Measurements from ENCODE around the gene HECTD1. TPM values are rescaled to one million over a fixed set of nuclear protein-coding genes. Genes with fewer than 3 reads are reported as not detected.

Gene HECTD1
- total RNA-seq, 4 donors from 2014 or later: 177 to 224 (median 206) TPM

- no peaks in the 10 kb centered on the region for H3K9me3 ChIP-seq
- H3K4me3 ChIP-seq: no peak overlapping the region
- TF ChIP-seq POLR2AphosphoS5 (IDR thresholded peaks at IDR 0.05) (peak in 1 of 2 donors; percentile 19), EP300 (IDR thresholded peaks at IDR 0.05) (no peak)
- TF ChIP-seq, protein P1, sequence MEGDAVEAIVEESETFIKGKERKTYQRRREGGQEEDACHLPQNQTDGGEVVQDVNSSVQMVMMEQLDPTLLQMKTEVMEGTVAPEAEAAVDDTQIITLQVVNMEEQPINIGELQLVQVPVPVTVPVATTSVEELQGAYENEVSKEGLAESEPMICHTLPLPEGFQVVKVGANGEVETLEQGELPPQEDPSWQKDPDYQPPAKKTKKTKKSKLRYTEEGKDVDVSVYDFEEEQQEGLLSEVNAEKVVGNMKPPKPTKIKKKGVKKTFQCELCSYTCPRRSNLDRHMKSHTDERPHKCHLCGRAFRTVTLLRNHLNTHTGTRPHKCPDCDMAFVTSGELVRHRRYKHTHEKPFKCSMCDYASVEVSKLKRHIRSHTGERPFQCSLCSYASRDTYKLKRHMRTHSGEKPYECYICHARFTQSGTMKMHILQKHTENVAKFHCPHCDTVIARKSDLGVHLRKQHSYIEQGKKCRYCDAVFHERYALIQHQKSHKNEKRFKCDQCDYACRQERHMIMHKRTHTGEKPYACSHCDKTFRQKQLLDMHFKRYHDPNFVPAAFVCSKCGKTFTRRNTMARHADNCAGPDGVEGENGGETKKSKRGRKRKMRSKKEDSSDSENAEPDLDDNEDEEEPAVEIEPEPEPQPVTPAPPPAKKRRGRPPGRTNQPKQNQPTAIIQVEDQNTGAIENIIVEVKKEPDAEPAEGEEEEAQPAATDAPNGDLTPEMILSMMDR (IDR thresholded peaks at IDR 0.05): no peak
- peaks cover 32 to 92% (median 67%) of the 10 kb centered on the region in 4 donors for H3K36me3 ChIP-seq
- no peaks in the 10 kb centered on the region for H3K4me1 ChIP-seq
- no peak for DNase-seq (ENCODE audit: extremely low spot score)
- 90% methylated on average over 18 of the region's 18 CpGs for WGBS
- no peak overlapping the region for H3K27ac ChIP-seq (replicated peaks in 1 of 4)
- no peaks in the 10 kb centered on the region for H3K27me3 ChIP-seq
- intact Hi-C loops (cut with DNase I): no loop called here
These were observed 78.7 kb downstream of the HECTD1 start for GRCh38 chr14:31128601-31129526.

- no peak for TF ChIP-seq EP300 (IDR thresholded peaks at IDR 0.05)
- TF ChIP-seq POLR2AphosphoS5 (IDR thresholded peaks at IDR 0.05): no peak
- TF ChIP-seq POLR2A (IDR thresholded peaks at IDR 0.05; ENCODE audit: low read depth): no peak
- TF ChIP-seq, protein P1 (IDR thresholded peaks at IDR 0.05): no peak
- no peak for DNase-seq (ENCODE audit: extremely low spot score)
- Histone ChIP-seq H3K27me3 (no peaks in the 10 kb centered on the region), H3K9me3 (no peaks in the 10 kb centered on the region), H3K27ac (replicated peaks in 1 of 4) (no peak overlapping the region), H3K4me3 (no peak overlapping the region), H3K36me3 (peaks cover 34 to 92% (median 69%) of the 10 kb centered on the region in 4 donors), H3K4me1 (no peaks in the 10 kb centered on the region)
- intact Hi-C loops (cut with DNase I): no loop called here
These were observed 79.9 kb downstream of the HECTD1 start for GRCh38 chr14:31127690-31128089.

- no peak overlapping the region for H3K4me3 ChIP-seq
- H3K27me3 ChIP-seq: no peaks in the 10 kb centered on the region
- intact Hi-C loops (cut with DNase I): no loop called here
- no peaks in the 10 kb centered on the region for H3K4me1 ChIP-seq
- H3K36me3 ChIP-seq: peaks cover 43 to 92% (median 70%) of the 10 kb centered on the region in 4 donors
- H3K27ac ChIP-seq (replicated peaks in 1 of 4): no peak overlapping the region
- no peak for DNase-seq (ENCODE audit: extremely low spot score)
- 97% methylated on average over 7 of the region's 7 CpGs for WGBS
- TF ChIP-seq, protein P1 (IDR thresholded peaks at IDR 0.05): no peak
- H3K9me3 ChIP-seq: no peaks in the 10 kb centered on the region
These were observed 80.9 kb downstream of the HECTD1 start for GRCh38 chr14:31126680-31127079.

DNA sequence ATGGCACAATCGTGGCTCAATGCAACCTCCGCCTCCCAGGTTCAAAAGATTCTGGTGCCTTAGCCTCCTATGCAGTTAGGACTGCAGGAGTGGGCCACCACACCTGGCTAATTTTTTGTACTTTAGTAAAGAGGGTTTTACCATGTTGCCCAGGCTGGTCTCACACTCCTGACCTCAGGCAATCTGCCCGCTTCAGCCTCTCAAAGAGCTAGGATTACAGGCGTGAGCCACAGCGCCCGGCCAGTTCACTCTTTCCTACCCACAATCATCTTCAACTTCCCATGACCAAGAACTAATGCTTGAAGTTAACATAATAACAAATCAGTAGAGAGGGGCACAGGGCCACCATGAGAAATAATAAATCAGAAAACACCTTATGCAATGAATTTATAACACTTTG is 82.4 kb downstream of the HECTD1 start:
- no peaks in the 10 kb centered on the region for H3K9me3 ChIP-seq
- peaks cover 51 to 94% (median 84%) of the 10 kb centered on the region in 4 donors for H3K36me3 ChIP-seq
- intact Hi-C loops (cut with DNase I): no loop called here
- no peak overlapping the region for H3K27ac ChIP-seq (replicated peaks in 1 of 4)
- 91% methylated on average over 6 of the region's 6 CpGs for WGBS
- H3K4me1 ChIP-seq: no peaks in the 10 kb centered on the region
- TF ChIP-seq, protein P1 (IDR thresholded peaks at IDR 0.05): no peak
- TF ChIP-seq POLR2A (IDR thresholded peaks at IDR 0.05; ENCODE audit: low read depth): no peak
- no peak for TF ChIP-seq EP300 (IDR thresholded peaks at IDR 0.05)
- TF ChIP-seq POLR2AphosphoS5 (IDR thresholded peaks at IDR 0.05): no peak
- DNase-seq (ENCODE audit: extremely low spot score): no peak
- H3K4me3 ChIP-seq: no peak overlapping the region
- H3K27me3 ChIP-seq: no peaks in the 10 kb centered on the region
